ENCODE measurements around the gene PSMC5. TPM values are rescaled to one million over a fixed set of nuclear protein-coding genes. Genes with fewer than 3 reads are reported as not detected.
A peak's percentile ranks its signal among the peaks of the same experiment; 100 is the strongest.

Gene PSMC5
- total and polyA plus RNA-seq, 2 experiments from 2014 or later: 93.1 to 199 TPM

GRCh38 chr17:63826468-63827001 lies 696 bp upstream of the PSMC5 start:
- Mint-ChIP-seq H3K4me1 (peaks cover 20% of the 10 kb centered on the region), H3K9me3 (no peaks in the 10 kb centered on the region; the same call in 2 of the 3 replicates), H3K36me3 (ENCODE audit: low read depth) (peaks cover 98% of the 10 kb centered on the region), H3K27me3 (ENCODE audit: insufficient read depth, low read depth, poor library complexity) (peaks cover 18% of the 10 kb centered on the region), H3K27ac (peak overlapping the region; percentile 100), H3K4me3 (peak overlapping the region; percentile 100)
- no peaks in the 10 kb centered on the region for H3K9me2 ChIP-seq (ENCODE audit: insufficient read depth)
- H3K79me2 ChIP-seq (replicated peaks; ENCODE audit: insufficient read depth): peaks cover 39% of the 10 kb centered on the region
- H3F3A ChIP-seq (replicated peaks; ENCODE audit: low read depth): peaks cover 12% of the 10 kb centered on the region
- H3K27ac ChIP-seq (ENCODE audit: low read depth): peak overlapping the region; percentile 78
- ATAC-seq: peak; percentile 10
- no peaks in the 10 kb centered on the region for H3K27me3 ChIP-seq (ENCODE audit: insufficient read depth)
- H3K4me3 ChIP-seq: peak overlapping the region; percentile 84
- H4K20me1 ChIP-seq (replicated peaks; ENCODE audit: insufficient read depth): peaks cover 42% of the 10 kb centered on the region
- H3K36me3 ChIP-seq (ENCODE audit: insufficient read depth): peaks cover 71% of the 10 kb centered on the region
- peak; percentile 56 for DNase-seq (ENCODE audit: low spot score)
- peak overlapping the region; percentile 33; the same call in 1 of the 2 replicates for H2AFZ ChIP-seq
- TF ChIP-seq NANOG (IDR thresholded peaks at IDR 0.05; ENCODE audit: borderline replicate concordance): no peak
- no peak for TF ChIP-seq STAT1 (IDR thresholded peaks at IDR 0.05; ENCODE audit: unreplicated experiment)
- TF ChIP-seq JUNB (IDR thresholded peaks at IDR 0.05; ENCODE audit: unreplicated experiment): no peak
- no peak for TF ChIP-seq ETS1 (IDR thresholded peaks at IDR 0.05)
- TF ChIP-seq, protein P1, sequence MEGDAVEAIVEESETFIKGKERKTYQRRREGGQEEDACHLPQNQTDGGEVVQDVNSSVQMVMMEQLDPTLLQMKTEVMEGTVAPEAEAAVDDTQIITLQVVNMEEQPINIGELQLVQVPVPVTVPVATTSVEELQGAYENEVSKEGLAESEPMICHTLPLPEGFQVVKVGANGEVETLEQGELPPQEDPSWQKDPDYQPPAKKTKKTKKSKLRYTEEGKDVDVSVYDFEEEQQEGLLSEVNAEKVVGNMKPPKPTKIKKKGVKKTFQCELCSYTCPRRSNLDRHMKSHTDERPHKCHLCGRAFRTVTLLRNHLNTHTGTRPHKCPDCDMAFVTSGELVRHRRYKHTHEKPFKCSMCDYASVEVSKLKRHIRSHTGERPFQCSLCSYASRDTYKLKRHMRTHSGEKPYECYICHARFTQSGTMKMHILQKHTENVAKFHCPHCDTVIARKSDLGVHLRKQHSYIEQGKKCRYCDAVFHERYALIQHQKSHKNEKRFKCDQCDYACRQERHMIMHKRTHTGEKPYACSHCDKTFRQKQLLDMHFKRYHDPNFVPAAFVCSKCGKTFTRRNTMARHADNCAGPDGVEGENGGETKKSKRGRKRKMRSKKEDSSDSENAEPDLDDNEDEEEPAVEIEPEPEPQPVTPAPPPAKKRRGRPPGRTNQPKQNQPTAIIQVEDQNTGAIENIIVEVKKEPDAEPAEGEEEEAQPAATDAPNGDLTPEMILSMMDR (conservative IDR thresholded peaks at IDR 0.05; ENCODE audit: low read depth in 2 of 2): no peak
- no peak for TF ChIP-seq POLR2AphosphoS5 (IDR thresholded peaks at IDR 0.05; ENCODE audit: low read depth)
- TF ChIP-seq REST (IDR thresholded peaks at IDR 0.05; ENCODE audit: unreplicated experiment): no peak
- no peak for TF ChIP-seq EZH2 (IDR thresholded peaks at IDR 0.05; ENCODE audit: low read depth, unreplicated experiment)
- TF ChIP-seq EZH2phosphoT487 (IDR thresholded peaks at IDR 0.05; ENCODE audit: unreplicated experiment): no peak
- TF ChIP-seq ZNF462 (CRISPR knock-in tag; IDR thresholded peaks at IDR 0.05): no peak
- no peak for TF ChIP-seq ZNF331 (CRISPR knock-in tag; IDR thresholded peaks at IDR 0.05; ENCODE audit: low read depth)
- TF ChIP-seq ZNF114 (CRISPR knock-in tag; IDR thresholded peaks at IDR 0.05): no peak
- no peak for TF ChIP-seq CREB1 (CRISPR knock-in tag; IDR thresholded peaks at IDR 0.05; ENCODE audit: low read depth)
- H3K4me1 ChIP-seq (ENCODE audit: insufficient read depth): peaks cover 6% of the 10 kb centered on the region; the same call in 1 of the 2 replicates
- H3K4me2 ChIP-seq: peak overlapping the region; percentile 99
